Neuron (in vitro differentiated cells): ENCODE results near the gene GPC6.
"Not testable (repeated sequence)": the region's sequence is repeated elsewhere in the genome, so short reads cannot be mapped to it uniquely, and the experiment has no call there.

Experiments used
- H2AFZ ChIP-seq: one replicate; pipeline ENCODE4 v1.6.1; 2013; ENCODE audit warnings: low read depth, mild to moderate bottlenecking, inconsistent platforms, low read length, moderate library complexity
- H3K27me3 ChIP-seq: one replicate; pipeline ENCODE4 v1.6.1; 2013; ENCODE audit warnings: low read length; ENCODE audit not compliant: insufficient read depth
- H3K36me3 ChIP-seq: one replicate; pipeline ENCODE4 v1.6.1; 2013; ENCODE audit warnings: low read length; ENCODE audit not compliant: insufficient read depth
- H3K4me1 ChIP-seq: one replicate; pipeline ENCODE4 v1.6.1; 2013; ENCODE audit warnings: low read length; ENCODE audit not compliant: insufficient read depth
- H3K4me3 ChIP-seq: 2 replicates; pipeline ENCODE4 v1.5.1; 2013; ENCODE audit warnings: mild to moderate bottlenecking, low read length, moderate library complexity
- H3K9me3 ChIP-seq: one replicate; pipeline ENCODE4 v1.6.1; 2013; ENCODE audit warnings: low read length

The GPC6 gene

DNA sequence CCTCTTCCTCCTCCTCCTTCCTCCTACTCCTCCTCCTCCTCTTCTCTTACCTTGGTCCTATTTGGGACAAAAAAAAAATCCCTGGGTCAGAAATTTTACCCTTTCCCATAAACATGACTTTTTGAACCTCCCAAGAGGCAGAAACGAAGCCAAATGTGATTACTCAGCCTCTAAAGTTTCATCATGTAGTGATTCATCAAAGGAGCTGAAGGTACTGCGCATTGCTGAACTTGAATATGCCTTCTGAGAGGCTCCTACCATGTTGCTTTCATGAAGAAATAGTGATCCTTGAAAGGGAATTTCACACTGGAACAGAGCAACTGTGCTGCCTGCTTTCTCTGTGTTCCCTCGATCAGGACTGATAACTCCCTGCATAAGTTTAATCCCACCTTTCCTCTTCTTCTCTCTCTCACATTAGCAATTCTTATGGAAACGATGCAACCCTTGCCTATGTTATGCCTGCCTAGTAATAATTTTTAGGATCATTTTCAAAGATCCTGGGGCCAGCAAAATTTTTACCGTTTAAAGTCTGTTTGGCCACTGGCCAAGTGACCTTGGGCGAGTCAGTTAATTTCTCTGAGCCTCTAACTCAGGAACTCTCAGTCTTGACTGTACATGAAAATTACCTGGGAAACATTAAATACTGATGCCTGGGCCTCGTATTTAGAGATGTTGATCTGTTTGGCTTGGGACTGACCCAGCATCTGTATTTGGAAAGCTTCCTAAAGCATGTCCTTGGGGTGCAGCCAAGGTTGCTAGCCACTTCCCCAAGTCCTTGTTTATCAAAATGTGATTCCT is 1103.3 kb downstream of the GPC6 start:
- Histone ChIP-seq H3K27me3 (no peaks in the 10 kb centered on the region), H3K4me3 (no peak overlapping the region), H3K36me3 (no peaks in the 10 kb centered on the region), H2AFZ (no peak overlapping the region), H3K4me1 (no peaks in the 10 kb centered on the region), H3K9me3 (no peaks in the 10 kb centered on the region)

DNA sequence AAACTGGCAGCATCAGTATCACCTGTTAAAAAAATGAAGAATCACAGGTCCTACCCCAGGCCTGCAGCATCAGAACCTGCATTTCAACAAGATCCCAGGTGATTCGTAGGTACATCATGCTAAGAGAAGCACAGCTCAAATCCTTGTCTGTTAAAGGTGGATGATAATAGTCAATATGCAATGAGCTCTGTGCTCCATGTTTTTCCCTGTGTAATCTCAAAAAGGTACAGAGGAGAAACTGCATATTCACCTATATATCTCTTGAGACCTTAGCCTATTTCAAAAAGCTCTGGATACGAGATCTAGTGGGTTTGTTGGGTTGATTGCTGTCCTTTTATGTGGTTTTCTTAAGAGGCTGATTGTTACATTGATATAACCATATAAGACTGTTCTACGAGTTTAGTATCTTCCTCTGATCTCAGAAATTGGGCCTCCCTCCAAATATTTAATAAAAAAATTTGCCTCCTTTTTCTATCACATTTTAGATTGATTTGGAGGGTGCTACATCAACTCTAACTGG is 1104.0 kb downstream of the GPC6 start:
- Histone ChIP-seq H3K4me1 (no peaks in the 10 kb centered on the region), H3K36me3 (no peaks in the 10 kb centered on the region), H3K4me3 (no peak overlapping the region), H3K9me3 (no peaks in the 10 kb centered on the region), H3K27me3 (no peaks in the 10 kb centered on the region), H2AFZ (no peak overlapping the region)

DNA sequence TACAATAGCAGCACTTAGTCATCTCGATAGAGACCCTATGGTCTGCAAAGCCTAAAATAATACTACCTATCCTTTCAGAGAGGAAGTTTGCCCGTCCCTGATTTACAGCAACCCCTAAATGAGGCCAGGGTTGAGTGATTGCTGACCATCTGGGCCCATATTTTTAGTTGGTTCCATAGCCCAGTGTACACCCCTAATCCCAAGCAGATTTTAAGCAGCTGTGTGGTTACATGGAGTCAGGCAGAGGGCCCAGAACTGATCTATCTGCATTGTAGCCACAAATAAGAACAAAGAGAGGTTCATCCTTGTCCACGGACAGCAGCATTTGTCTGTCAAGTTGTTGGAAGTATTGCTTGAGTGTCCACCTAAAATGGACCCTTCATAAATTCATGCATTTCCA is 1104.7 kb downstream of the GPC6 start:
- no peaks in the 10 kb centered on the region for H3K4me1 ChIP-seq
- no peaks in the 10 kb centered on the region for H3K36me3 ChIP-seq
- no peaks in the 10 kb centered on the region for H3K27me3 ChIP-seq
- H2AFZ ChIP-seq = no peak overlapping the region
- no peak overlapping the region for H3K4me3 ChIP-seq
- no peaks in the 10 kb centered on the region for H3K9me3 ChIP-seq

DNA sequence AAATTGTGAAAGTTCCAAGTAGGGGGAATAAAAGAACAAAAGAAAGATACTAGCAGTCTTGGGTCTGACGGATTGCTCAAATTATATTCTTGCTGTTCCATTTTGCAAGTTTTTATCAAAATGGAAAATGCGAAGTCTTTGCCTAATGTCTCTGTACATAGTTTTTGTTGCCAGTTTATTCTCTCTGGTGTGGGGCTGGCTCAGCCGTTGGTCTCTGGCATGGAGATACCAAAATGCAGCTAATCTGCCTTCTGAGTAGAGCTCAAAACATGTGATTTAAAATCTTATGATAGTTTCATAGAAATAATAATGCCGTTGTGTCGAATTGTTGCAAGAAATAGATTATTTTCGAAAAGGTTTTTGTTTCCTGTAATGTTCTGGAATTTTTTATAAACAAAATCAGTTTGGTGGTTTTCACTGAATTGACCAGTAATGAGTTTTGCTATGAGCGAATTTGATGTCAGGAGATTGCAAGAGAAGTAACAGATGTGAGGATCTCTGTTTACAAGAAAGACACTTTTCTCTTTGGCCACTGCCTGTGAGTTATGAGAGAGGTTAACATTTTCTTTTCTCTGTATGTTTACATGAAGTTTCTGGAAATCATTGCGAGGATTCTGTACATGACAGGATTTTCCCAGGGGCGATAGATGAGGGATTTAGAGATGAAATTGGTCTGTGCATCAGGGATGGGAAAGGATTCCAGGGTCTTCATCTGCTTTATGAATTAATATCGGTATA is 1105.9 kb downstream of the GPC6 start:
- H3K9me3 ChIP-seq = no peaks in the 10 kb centered on the region
- H3K27me3 ChIP-seq = no peaks in the 10 kb centered on the region
- no peak overlapping the region for H2AFZ ChIP-seq
- H3K36me3 ChIP-seq = no peaks in the 10 kb centered on the region
- H3K4me3 ChIP-seq = no peak overlapping the region
- no peaks in the 10 kb centered on the region for H3K4me1 ChIP-seq

DNA sequence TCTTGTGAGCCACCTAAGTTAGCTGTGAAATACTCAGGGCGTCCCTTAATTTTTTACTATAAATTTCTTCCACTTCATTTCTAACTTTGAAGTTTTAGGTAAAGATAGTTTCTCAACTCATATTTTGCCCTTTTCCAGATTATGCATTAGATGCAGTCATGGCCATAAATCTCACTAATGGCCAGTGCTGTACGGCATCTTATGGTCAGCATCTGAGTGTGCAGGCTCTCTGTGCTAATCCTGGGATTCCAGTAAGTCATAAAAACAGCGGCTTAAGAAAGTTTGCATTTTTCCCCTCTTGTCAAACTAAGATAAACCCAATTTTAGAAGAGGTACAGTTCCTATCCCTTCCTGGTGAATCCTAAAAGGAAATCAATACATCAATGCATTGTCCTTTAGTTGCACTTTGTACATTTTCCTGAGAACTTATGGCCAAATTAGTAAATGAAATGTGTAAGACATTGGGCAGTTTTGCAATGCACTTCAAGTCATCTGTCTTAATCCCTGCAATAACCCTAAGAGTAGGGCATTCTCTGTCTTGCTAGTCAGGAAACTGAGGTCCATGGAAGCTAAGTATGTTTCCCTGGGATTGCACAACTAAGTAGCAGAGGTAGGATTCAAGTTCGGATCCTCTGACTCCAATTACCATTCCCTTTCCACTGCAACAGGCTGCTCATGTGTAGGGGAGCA is 1106.7 kb downstream of the GPC6 start:
- no peak overlapping the region for H3K4me3 ChIP-seq
- H3K27me3 ChIP-seq = no peaks in the 10 kb centered on the region
- H2AFZ ChIP-seq = no peak overlapping the region
- no peaks in the 10 kb centered on the region for H3K36me3 ChIP-seq
- H3K4me1 ChIP-seq = no peaks in the 10 kb centered on the region
- no peaks in the 10 kb centered on the region for H3K9me3 ChIP-seq

DNA sequence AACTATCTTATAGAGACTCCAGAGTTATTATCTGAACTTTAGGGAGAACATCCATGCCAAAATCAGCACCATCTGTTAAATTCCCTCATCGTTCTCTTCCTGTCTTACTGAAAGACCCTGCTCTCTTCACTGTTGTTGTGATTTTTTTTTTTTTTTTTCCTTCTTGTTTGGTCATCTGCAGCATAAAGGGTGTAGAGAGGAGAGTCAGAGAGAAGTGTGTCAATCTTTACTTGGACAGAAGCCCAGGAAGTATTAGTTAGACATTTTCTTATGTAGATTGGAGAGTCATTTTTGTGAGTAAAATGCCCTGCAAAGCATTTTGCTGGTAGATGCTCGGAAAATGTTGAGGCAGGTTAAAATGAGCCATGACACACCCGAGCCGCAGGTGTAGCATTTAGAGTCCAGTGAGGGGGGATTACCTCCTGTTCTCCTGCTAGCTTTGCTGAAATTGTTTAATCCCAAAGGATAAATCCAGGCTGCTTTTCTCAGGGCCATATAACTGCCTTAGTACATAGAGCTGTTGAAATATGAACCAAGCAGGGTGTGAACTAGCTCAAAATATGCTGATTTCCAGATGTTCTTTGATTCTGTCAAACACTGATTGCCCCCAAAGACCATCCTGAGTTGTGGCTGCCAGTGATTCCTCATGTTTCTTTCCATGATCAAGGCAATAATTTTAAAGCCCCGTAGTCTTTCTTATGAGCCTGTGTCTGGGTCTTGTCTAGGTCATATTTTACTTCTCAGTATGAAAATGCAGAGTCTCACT is 1109.3 kb downstream of the GPC6 start:
- Histone ChIP-seq H3K4me1 (no peaks in the 10 kb centered on the region), H3K36me3 (no peaks in the 10 kb centered on the region)

DNA sequence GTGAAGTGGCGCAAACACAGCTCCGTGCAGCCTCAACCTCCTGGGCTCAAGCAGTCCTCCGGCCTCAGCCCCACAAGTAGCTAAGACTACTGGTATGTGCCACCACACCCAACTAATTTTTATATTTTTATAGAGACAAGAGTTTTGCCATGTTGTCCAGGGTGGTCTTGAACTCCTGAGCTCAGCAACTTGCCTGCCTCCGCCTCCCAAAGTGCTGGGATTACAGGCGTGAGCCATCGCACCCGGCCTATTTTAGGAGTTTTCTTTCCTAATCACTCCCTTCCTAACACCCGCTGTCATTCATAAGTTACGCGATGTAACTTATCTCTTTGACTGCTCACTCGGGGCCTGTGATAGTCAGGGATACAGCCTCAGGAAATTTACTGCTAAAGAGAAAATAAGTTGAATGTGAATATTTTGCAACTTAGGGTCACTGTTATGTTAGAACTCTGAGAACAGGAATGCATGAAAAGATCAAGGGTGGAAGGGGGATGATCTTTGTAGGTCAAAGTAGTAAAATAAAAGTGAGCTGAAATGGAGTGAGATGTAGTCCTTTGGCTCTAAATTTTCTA is 1112.6 kb downstream of the GPC6 start:
- Histone ChIP-seq H3K4me1 (peaks cover 9% of the 10 kb centered on the region), H3K9me3 (no peaks in the 10 kb centered on the region), H3K4me3 (no peak overlapping the region), H2AFZ (no peak overlapping the region), H3K36me3 (no peaks in the 10 kb centered on the region), H3K27me3 (no peaks in the 10 kb centered on the region)

More for the DNA sequence above, 1109.3 kb downstream of the GPC6 start:
- H2AFZ ChIP-seq = no peak overlapping the region
- no peaks in the 10 kb centered on the region for H3K27me3 ChIP-seq
- no peak overlapping the region for H3K4me3 ChIP-seq
- no peaks in the 10 kb centered on the region for H3K9me3 ChIP-seq

DNA sequence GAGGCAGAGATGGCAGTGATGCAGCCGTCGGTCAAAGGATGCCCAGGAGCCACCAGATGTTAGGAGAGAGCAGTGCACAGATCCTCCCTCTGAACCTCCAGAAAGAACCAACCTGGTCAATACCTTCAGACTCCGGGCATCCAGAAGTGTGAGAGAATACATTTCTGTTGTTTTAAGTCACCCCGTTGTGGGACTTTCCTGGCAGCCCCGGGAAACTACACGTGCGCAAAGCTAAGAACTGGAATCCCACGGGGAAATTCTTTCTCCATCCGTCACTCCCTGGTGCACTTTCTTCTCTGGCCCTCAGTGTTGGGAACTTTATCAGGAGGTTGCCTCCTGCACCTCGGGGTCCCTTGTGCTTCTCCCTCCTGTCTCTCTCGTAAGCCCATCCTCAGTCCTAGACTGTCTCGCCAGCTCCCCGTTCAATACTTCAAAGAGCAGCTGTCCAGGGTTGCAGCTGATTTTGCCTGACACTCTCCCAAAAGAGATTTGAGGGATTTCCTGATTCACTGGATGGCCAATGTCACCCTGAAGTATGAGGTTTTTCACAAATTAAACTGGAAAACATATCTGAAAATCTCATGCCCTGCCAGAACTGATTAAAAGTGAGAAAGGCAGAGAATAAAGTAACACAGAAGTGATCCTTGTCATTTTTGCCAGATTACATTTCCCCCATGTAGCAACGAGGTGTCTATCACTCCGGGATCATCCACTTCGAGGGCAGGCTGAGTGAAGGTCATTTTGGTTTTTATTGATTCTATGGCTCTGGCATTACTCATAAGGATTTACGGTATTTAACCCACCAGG is 1116.0 kb downstream of the GPC6 start:
- Histone ChIP-seq H3K27me3 (no peaks in the 10 kb centered on the region), H3K9me3 (no peaks in the 10 kb centered on the region), H3K4me1 (peaks cover 20% of the 10 kb centered on the region), H3K4me3 (no peak overlapping the region), H2AFZ (no peak overlapping the region), H3K36me3 (no peaks in the 10 kb centered on the region)

DNA sequence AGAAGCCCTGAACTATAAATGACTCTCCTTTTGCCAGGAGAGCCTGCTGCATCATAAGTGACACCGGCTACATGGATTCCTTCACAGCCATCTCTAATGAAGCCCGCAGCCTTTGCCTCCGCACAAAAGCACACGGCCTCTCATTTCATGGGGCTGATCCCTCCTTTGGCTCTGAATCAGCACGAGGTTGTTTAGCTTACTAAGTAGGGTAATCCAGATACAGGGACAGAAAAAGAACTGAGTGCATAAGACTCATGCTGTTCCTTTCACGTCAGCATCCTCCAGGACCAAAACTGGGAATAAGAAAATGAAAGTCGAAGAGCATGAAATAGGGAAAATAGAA is 1116.6 kb downstream of the GPC6 start:
- no peaks in the 10 kb centered on the region for H3K36me3 ChIP-seq
- peaks cover 20% of the 10 kb centered on the region for H3K4me1 ChIP-seq
- no peak overlapping the region for H3K4me3 ChIP-seq
- H2AFZ ChIP-seq = no peak overlapping the region
- no peaks in the 10 kb centered on the region for H3K9me3 ChIP-seq
- no peaks in the 10 kb centered on the region for H3K27me3 ChIP-seq

DNA sequence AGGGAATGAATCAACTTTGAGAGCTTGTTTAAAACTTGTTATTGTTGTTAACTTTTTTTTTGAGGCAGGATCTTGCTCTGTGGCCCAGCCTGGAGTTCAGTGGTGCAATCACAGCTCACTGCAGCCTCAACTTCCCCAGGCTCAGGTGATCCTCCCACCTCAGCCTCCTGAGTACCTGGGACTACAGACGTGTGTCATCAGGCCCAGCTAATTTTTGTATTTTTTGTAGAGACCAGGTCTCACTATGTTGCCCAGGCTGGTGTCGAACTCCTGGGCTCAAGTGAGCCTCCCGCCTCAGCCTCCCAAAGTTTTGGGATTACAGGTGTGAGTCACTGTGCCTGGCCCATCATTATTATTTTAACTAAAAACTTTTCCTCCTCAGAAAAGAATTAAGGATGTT is 1117.1 kb downstream of the GPC6 start:
- H3K4me3 ChIP-seq, H3K36me3 ChIP-seq, H3K9me3 ChIP-seq, H3K27me3 ChIP-seq, H2AFZ ChIP-seq: not testable (repeated sequence)
- H3K4me1 ChIP-seq = peaks cover 20% of the 10 kb centered on the region

DNA sequence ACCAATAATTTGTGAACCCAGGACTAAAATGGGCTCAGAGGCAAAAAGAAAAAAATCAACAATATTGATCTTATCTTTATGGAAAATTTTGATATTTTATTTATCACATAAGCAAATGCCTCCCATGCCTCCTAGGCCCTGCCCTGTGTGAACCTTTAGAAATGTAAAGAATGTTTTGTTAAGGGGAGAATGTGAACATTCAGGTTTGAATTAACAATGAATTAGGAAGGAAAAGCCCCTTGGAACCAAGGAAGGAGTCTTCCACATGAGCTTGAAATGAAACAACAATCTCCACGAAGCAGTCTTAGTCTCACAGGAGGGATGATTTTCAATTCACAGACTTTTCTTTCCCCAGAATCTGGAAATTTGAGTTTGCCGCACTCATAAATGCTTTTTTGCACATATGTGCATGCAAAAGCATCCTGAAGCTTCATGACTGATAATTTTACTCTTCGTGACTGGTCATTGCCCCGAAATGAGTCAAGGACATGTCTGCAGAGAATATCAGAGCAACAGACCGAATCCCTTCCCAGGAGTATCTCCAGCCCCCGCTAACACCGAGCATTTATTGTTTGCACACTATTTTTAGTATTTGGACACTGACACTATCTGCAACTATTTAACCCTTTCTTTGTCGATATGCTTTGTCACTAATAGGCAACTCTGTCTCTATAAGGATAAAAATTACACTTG is 1117.7 kb downstream of the GPC6 start:
- peaks cover 20% of the 10 kb centered on the region for H3K4me1 ChIP-seq
- no peaks in the 10 kb centered on the region for H3K27me3 ChIP-seq
- H2AFZ ChIP-seq = no peak overlapping the region
- H3K36me3 ChIP-seq = no peaks in the 10 kb centered on the region
- H3K9me3 ChIP-seq = no peaks in the 10 kb centered on the region
- H3K4me3 ChIP-seq = no peak overlapping the region
